ENCODE results near the gene SLC7A10.
"Not testable (repeated sequence)": the region's sequence is repeated elsewhere in the genome, so short reads cannot be mapped to it uniquely, and the experiment has no call there.

SLC7A10 gene

GRCh38 chr19:33166037-33166436 is 59.6 kb downstream of the SLC7A10 start:
- not testable (repeated sequence) for H3K4me3 ChIP-seq (ENCODE audit: low read length); DNase-seq (ENCODE audit: low read depth, low spot score)

- no peak overlapping the region for H3K4me3 ChIP-seq (ENCODE audit: low read length)
- DNase-seq (ENCODE audit: low read depth, low spot score), result no peak
These were observed 62.2 kb downstream of the SLC7A10 start for GRCh38 chr19:33163481-33163880.

GRCh38 chr19:33161201-33161600 is 64.4 kb downstream of the SLC7A10 start:
- DNase-seq (ENCODE audit: low read depth, low spot score), result no peak
- no peak overlapping the region for H3K4me3 ChIP-seq (ENCODE audit: low read length)

DNA sequence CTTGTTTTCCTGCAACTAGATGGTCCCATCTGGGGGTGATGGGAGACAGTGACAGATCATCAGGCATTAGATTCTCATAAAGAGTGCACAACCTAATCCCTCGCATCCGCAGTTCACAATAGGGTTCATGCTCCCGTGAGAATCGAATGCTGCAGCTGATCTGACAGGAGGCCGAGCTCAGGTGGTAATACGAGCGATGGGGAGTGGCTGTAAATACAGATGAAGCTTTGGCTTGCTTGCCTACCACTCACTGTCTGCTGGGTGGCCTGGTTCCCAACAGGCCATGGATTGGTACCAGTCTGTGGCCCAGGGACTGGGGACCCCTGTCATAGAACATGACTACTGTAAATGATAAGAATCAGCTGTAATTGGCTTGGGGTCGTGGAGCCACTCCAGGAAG is 65.8 kb downstream of the SLC7A10 start:
- DNase-seq (ENCODE audit: low read depth, low spot score), result no peak
- no peak overlapping the region for H3K4me3 ChIP-seq (ENCODE audit: low read length)

DNA sequence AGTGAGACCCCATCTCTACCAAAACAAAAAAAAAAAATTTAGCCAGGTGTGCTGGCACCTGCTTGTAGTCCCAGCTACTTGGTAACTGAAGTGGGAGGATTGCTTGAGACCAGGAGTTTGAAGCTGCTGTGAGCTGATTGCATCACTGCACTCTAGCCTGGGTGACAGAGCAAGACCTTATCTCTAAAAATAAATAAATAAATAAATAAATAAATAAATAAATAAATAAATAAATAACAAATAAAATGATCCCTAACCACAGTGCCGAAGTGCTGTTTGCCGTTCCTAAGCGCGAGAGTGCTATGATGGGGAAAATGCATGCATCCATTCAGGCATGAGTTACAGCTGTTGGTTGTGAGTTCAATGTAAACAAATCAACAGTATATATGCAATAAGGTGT is 66.5 kb downstream of the SLC7A10 start:
- DNase-seq (ENCODE audit: low read depth, low spot score), result no peak

More for the DNA sequence above, 66.5 kb downstream of the SLC7A10 start:
- no peak overlapping the region for H3K4me3 ChIP-seq (ENCODE audit: low read length)
